ENCODE measurements around the gene EFCAB6.

Gene EFCAB6

DNA sequence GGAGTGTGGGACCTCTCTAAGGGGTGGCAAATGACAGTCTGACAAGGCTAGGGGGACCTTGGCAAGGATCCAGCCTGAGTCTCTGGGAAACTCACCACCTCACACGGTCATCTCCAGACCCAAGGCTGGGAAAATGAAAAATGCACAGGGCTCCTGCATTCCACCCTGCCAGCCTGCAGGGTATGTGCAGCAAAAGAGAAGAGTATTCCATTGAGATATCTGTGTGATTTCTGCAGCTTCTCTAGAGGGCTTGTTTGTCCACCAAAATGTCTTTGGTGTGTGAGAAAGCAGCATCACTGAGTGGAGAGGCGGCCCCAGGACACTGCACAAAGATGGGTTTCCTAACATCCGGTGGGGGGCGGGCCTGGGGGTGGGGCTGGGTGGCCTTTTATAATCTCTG is 177.8 kb downstream of the EFCAB6 start:
- DNase-seq (ENCODE audit: low spot score), result no peak

GRCh38 chr22:43633631-43634285 is 178.3 kb downstream of the EFCAB6 start:
- no peak for DNase-seq (ENCODE audit: low spot score)

DNA sequence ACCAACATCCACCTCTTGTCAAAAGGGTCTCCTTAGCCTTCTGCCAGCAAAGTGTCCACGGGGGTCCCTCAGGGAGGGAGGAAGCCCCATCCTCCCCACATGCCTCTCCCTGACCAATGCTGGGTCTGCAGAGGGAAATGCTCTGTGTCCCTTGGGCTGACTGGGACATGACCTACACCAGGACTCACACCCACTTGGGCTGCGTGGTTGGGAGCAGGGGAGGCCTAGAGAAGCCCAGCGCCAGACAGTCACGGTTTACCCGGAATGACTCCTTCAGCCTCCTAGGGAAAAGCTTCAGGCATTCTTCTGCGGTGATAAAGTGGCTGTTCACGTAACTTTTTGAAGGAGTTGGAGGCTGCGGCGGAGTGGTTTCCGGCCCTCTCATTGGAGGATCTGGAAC is 180.3 kb downstream of the EFCAB6 start:
- no peak for DNase-seq (ENCODE audit: low spot score)

DNA sequence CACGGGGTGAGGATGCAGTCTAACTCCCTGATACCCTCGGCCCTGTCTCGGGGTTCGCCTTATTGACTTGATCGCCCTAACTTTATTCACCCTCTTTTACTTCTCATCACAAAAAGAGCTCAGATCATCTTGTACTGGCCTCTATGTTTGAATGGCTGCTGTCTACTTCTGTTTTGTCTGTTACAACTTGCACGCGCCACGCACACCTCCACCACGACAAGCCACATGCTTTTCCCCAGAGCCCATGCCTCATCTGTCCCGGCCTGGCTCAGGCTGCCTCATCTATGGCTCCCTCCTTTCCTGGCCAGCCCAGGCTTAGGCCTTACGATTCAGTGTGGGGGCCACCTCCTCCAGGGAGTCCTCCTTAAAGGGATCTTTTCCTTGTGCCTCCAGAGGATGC is 180.9 kb downstream of the EFCAB6 start:
- no peak for DNase-seq (ENCODE audit: low spot score)

- DNase-seq (ENCODE audit: low spot score), result no peak
Observed at GRCh38 chr22:43630451-43630850, 181.7 kb downstream of the EFCAB6 start.

DNA sequence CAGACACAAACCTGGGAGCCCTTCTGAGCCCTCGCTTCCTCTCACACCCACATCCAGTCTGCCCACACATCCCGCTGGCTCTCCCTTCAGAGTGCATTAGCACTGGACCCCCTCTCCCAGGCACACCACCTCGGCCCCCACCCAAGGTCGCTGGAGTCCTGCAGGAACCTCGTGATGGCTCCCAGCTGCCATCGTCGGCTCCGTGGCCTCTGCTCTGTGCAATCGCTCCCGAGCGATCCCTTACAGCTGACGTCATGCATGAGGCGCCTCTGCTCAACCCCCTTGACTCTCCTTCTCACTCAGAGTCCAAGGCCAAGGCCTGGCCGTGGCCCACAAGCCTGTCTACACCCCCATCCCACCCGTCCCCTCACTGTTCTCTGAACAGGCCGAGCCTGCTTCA is 183.9 kb downstream of the EFCAB6 start:
- DNase-seq (ENCODE audit: low spot score), result no peak

GRCh38 chr22:43627485-43628213 is 184.5 kb downstream of the EFCAB6 start:
- DNase-seq (ENCODE audit: low spot score), result no peak

GRCh38 chr22:43625242-43625641 is 186.9 kb downstream of the EFCAB6 start:
- DNase-seq (ENCODE audit: low spot score), result no peak

DNA sequence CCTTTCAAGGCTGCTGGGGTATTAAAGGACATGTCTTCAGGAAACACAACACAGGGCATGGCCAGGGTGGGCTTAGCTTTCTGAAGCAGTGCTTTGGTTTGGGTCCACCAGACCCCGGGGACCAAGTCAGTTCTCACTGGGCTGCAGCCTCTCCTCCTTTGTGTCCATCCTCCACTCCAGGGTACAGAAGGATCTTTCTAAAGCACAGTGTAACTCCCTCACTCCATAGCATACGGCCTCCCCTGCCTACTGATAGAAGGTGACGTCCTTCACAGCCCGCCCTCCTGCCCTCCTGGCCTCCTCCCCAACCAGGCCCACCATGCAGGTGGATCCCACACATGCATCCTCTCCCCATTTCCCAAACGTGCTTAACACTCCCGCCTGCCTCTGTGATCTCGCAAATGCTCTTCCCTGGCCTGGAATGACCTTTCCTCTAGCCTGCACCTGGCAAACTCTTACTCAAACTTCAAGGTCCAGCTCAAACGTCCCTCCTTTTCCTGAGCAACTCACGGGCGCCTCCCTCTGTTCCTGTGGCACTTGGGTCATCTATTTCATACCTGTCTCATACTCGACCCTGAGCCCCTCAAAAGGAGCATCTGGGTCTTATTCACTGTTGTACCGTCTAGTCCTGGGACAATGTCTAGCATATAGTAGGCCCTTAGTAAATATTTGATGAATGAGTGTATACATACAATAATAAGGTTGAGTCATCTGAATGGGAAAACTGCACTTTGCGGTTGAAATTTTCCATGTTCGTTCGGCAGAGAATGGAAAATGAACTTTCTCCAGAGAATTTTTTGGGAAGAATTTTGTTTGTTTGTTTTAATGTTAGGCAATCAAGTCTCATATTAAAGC is 187.7 kb downstream of the EFCAB6 start:
- DNase-seq (ENCODE audit: low spot score), result no peak

DNA sequence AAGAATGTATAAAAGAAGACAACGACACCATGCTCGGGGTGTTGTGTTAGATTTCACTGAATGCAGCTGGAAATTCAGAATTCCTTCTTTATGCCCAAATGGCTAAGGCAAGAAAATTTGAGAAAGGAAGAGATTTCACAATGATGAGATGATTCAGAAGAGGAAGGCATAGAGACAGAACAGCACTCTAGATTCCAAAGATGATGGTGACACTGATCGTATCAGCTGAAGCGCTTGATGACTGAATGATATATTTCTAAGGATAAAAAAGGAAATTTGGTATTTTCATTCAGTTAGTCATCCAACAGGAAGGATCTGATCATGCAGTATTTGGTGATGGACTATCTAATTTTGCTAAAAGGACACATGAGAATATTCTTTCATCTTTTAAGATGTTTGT is 189.2 kb downstream of the EFCAB6 start:
- no peak for DNase-seq (ENCODE audit: low spot score)

DNA sequence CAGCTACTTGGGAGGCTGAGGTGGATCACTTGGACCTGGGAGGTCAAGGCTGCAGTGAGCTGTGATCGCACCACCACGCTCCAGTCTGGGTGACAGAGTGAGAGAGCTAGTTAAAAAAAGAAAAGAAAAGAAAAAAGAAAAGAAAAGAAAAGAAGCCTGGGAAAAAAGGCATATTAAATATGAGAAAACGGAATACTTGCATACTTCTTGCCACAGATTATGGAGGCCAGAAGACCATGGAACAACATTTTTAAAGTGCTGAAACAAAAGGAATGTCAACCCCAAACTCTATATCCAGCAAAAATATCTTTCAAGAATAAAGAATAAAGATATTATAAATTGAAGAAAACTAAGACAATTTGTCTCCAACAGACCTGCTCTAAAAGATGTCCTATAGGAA is 191.9 kb downstream of the EFCAB6 start:
- DNase-seq (ENCODE audit: low spot score), result no peak

- no peak for DNase-seq (ENCODE audit: low spot score)
Observed at GRCh38 chr22:43618517-43618916, 193.6 kb downstream of the EFCAB6 start.

DNA sequence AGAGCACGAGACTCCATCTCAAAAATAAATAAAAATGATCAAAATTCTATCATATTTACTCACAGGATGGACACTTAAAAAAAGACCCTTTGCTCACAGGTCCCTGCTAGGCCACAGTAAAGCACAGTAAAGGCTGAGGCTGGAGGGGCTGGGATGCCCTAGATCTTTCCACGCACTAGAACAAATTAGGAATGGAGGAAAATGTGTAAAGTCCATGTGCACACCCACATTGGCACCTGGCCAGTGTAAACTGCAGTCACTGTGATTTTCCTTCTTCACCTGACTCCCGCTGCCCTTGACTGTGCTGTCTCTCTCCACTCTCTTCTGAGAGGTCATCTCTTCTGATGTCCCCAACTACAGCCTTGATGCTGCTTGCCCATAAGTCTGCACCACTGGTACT is 195.5 kb downstream of the EFCAB6 start:
- no peak for DNase-seq (ENCODE audit: low spot score)

- no peak for DNase-seq (ENCODE audit: low spot score)
Observed at GRCh38 chr22:43600265-43600664, 211.8 kb downstream of the EFCAB6 start.

GRCh38 chr22:43592476-43592875 is 219.6 kb downstream of the EFCAB6 start:
- DNase-seq (ENCODE audit: low spot score), result no peak

DNA sequence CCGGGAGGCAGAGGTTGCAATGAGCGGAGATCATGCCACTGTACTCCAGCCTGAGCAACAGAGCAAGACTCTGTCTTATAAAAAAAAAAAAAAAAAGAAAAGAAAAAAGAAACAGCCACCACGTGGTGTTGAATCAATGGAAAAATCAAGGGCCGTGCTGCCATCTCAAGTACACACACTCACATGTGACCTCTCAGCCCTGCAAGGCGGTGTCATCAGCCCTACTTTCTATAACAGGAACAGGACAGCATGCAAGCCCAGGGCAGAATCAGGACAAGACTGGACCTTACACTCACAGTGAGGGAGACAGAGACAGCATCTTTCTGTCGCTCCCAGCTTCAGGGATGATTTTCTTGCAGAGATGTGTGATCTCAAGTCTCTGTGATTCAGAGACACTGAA is 220.7 kb downstream of the EFCAB6 start:
- DNase-seq (ENCODE audit: low spot score), result no peak

DNA sequence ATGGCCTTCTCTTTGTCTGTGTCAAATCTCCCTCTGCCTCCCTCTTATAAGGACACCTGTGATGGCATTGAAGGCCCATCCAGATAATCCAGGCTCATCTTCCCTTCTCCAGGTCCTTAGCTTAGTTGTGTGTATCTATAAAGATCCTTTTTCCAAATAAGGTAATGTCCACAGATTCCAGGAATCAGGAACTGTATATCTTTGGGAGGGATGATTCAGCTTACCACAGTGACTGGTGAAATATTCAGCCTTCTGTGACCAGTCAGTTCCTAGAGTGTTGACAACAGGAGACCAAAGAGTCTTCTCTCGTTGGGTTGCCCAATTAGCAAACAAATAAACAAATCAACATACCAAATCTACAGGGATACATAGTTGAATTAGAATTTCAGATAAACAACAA is 224.5 kb downstream of the EFCAB6 start:
- DNase-seq (ENCODE audit: low spot score), result no peak

DNA sequence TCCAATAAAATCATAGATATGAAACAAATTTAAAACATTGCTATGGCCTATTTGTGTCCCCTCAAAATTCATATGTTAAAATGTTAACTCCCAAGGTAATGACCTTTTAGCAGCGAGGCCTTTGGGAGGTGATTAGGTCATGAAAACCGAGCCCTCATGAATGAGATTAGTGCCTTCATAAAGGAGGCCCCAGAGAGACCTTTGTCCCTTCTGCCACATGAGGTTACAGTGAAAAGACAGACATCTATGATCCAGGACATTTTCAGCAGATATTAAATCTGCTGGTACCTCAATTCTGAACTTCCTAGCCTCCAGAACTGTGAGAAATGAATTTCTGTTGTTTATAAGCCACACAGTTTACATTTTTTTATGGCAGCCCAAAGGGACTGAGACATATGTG is 228.6 kb downstream of the EFCAB6 start:
- no peak for DNase-seq (ENCODE audit: low spot score)

GRCh38 chr22:43582394-43582793 is 229.7 kb downstream of the EFCAB6 start:
- no peak for DNase-seq (ENCODE audit: low spot score)

GRCh38 chr22:43580271-43580750 is 231.8 kb downstream of the EFCAB6 start:
- no peak for DNase-seq (ENCODE audit: low spot score)

DNA sequence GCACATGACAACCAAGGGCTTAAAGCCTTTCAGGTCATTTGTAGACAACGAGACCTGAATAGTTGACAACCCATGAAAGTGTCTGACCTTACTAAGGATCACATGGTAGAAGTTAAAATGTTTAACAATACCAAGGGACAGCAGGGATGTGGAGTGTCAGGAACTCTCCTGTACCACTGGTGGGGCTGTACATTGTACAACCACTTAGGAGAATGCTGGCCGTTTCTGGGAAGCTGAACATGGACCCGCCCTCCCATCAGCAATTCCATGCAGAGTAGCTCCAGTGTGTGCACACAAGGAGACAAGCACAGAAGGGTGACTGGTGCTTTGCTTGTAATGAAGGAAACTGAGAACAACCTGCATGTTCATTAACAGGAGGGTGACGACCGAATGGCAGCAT is 237.4 kb downstream of the EFCAB6 start:
- DNase-seq (ENCODE audit: low spot score), result no peak

DNA sequence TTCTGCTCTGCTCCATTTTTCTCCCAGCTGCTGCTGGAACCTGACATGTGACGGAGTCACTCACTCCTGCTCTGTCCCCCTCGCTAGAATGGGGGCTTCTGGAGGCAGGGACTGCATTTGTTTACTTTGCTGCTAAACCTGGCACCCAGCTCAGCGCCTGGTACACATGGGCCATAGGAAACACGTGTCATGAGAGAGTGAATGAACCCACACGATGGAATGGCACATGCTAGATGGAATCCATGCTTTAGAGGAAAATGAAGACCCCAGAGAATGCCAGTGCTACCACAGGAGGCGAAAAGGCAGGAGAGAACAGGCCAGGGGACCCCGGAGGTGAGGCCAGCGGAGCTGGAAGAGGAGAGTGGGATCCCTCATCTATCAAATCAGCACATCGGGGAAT is 239.4 kb downstream of the EFCAB6 start:
- DNase-seq (ENCODE audit: low spot score), result no peak

DNA sequence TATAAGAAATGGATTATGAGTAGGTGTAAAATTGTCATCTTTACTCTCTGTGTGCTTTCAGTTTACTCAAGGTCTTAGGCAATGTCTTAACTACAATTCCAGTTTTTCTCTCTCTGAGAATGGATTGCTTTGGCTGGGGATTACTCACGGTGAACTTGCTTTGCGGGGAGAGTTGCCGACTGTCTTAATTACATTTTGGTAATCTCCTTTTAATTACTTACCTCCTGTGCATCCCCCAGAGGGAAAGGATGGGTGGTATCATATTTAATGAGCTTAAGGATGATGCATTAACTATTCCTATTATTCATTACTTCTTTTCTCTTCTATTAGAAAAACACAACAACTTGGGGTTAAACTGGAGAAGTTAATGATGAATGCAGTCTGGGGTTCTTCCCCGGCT is 240.9 kb downstream of the EFCAB6 start:
- DNase-seq (ENCODE audit: low spot score), result no peak

Measured in SW480 (cell line).